Kidney (tissue), 22 donors: ENCODE results near the gene ASB2. TPM values are rescaled to one million over a fixed set of nuclear protein-coding genes. Genes with fewer than 3 reads are reported as not detected.
A peak's percentile ranks its signal among the peaks of the same experiment; 100 is the strongest.

ENCODE experiments used
- DNase-seq, 5 donors: peaks; one replicate each; pipeline ENCODE4 v3.0.0-alpha.2; 2013 to 2020
- FAIRE-seq: peaks from 2 replicates; lab custom pipeline; 2012; peaks lifted over from hg19 to GRCh38; lab: Jason Lieb, UNC
- H3K27ac ChIP-seq, 2 donors: one replicate each; pipeline ENCODE4 v1.7.0; 2013; ENCODE audit warnings: low read depth in 2 of 2, low read length in 2 of 2, inconsistent platforms in 1 of 2
- H3K27me3 ChIP-seq: one replicate; pipeline ENCODE4 v1.7.1; 2013; ENCODE audit warnings: low read length, inconsistent platforms; ENCODE audit not compliant: control insufficient read depth, insufficient read depth
- H3K36me3 ChIP-seq, 3 donors: one replicate each; pipeline versions ENCODE4 v1.7.0 to v1.7.1; 2013; ENCODE audit warnings: low read length in 3 of 3, control low read depth in 1 of 3, inconsistent platforms in 1 of 3; ENCODE audit not compliant: insufficient read depth in 3 of 3, control insufficient read depth in 2 of 3
- H3K4me1 ChIP-seq, 3 donors: one replicate each; pipeline versions ENCODE4 v1.7.0 to v1.7.1; 2013; ENCODE audit warnings: low read length in 3 of 3, inconsistent platforms in 1 of 3, low read depth in 1 of 3; ENCODE audit not compliant: control insufficient read depth in 2 of 3, insufficient read depth in 2 of 3
- H3K4me3 ChIP-seq, 3 donors: one replicate each; pipeline versions ENCODE4 v1.7.0 to v1.8.1; 2013; ENCODE audit warnings: low read length in 3 of 3, control low read depth in 1 of 3, inconsistent platforms in 1 of 3
- H3K9ac ChIP-seq, 3 donors: one replicate each; pipeline versions ENCODE4 v1.7.0 to v1.7.1; 2013; ENCODE audit warnings: low read length in 3 of 3, control low read depth in 1 of 3, inconsistent platforms in 1 of 3
- H3K9me3 ChIP-seq, 3 donors: one replicate each; pipeline versions ENCODE4 v1.7.0 to v1.7.1; 2013; ENCODE audit warnings: low read length in 3 of 3, control low read depth in 1 of 3, inconsistent platforms in 1 of 3; ENCODE audit not compliant: control insufficient read depth in 2 of 3, insufficient read depth in 1 of 3
- intact Hi-C: fragments of 100-400 bp; cut with DNase I; formaldehyde crosslinking; loops from one replicate; pipeline ENCODE4 v1.11.1; 2022
- long read RNA-seq, 10 donors: library from polyadenylated mRNA in 1 of 10; unstranded in 1 of 10; transcript quantifications; one replicate each; pipeline ENCODE4 v2.0.0 and lab custom pipeline, GENCODE V29; 2021 to 2026
- polyA plus RNA-seq: library from polyadenylated mRNA; stranded (reverse); fragments of 350-450 nt; fragmentation: Illumina TruSeq; extraction: RNeasy Lipid Tissue Mini Kit (QIAGEN cat#74804); gene quantifications from one replicate; pipeline ENCODE4 v1.2.3, GENCODE V29; 2014; ENCODE audit warnings: low read depth, low replicate concordance; ENCODE audit not compliant: insufficient read depth
- total RNA-seq: library from RNA; stranded (reverse); fragmentation: NEBNext Ultra II Directional; extraction: Animal tissue kit (Norgen Biotek cat#: 25700); gene quantifications from one replicate; pipeline ENCODE4 v1.2.1, GENCODE V29; 2021
- TF ChIP-seq, protein P1 (sequence below): IDR thresholded peaks from 3 replicates; pipeline ENCODE4 v1.5.1; 2012; ENCODE audit warnings: mild to moderate bottlenecking, moderate library complexity, borderline replicate concordance; ENCODE audit not compliant: insufficient read depth; ENCODE audit errors: extremely low read depth
- donor health status: control.
- donor health status: control.
- donor health status: control.
- donor health status: control.
- donor health status: control.
- donor health status: DM: yes; HTN: yes; CAD: no.
- donor health status: Normal renal cell carcinoma (clear cell type).

The ASB2 gene, protein sequence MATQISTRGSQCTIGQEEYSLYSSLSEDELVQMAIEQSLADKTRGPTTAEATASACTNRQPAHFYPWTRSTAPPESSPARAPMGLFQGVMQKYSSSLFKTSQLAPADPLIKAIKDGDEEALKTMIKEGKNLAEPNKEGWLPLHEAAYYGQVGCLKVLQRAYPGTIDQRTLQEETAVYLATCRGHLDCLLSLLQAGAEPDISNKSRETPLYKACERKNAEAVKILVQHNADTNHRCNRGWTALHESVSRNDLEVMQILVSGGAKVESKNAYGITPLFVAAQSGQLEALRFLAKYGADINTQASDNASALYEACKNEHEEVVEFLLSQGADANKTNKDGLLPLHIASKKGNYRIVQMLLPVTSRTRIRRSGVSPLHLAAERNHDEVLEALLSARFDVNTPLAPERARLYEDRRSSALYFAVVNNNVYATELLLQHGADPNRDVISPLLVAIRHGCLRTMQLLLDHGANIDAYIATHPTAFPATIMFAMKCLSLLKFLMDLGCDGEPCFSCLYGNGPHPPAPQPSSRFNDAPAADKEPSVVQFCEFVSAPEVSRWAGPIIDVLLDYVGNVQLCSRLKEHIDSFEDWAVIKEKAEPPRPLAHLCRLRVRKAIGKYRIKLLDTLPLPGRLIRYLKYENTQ
- total RNA-seq (3.7 TPM), polyA plus RNA-seq (0.97 TPM)
- long read RNA-seq, donor 1, result 0 reads
- long read RNA-seq, donor 2, result 0 reads
- long read RNA-seq, donor 3, result 0 reads
- long read RNA-seq, donor 4, result 0 reads
- long read RNA-seq, donor 5, result 0 reads
- long read RNA-seq, donor 6, result 0 reads
- long read RNA-seq, donor 7, partial matches to known transcripts, result 1 of 2 reads
- long read RNA-seq, donor 7, other reads (novel, unspliced or antisense), result 0 of 2 reads
- long read RNA-seq, donor 8, result 0 reads
- long read RNA-seq, donor 9, partial matches to known transcripts, result 0 of 1 reads
- long read RNA-seq, donor 9, other reads (novel, unspliced or antisense), result 0 of 1 reads
- long read RNA-seq, donor 10, result 0 reads

DNA sequence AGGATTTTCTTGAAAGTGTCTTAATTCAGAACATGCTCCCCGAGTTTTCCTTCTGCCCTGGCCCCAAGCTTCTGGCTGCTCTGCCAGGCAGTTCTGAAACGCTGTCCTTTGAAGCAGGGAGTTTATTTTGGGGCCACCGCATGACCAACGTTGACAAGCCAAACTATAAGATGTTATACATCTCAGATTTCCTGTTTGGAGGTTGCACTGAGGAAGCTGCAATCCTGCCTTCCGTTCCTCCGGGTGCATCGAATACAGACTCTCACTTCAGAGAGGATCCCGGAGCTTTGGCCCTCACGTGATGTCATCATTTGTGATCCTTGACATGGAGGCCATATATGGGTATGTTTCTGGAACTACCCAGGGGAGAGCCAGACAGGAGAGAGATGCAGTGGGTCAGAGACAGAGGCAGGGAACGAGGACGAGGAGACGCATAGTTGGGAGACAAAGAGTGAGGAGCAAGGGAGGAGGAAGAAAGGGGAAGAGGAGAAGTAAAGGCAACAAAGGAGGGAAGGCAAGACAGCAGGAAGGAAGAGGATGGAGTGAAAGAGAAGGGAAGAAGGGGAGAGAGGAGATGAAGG lies at the start of gene ASB2:
TSS of gene ASB2 (minus strand) at position 94 of the 581 bp plus-strand sequence. CDS start 12,031 bp downstream, outside the sequence.
- Histone ChIP-seq H3K9me3 (no peaks in the 10 kb centered on the region), H3K9ac (no peak within 1 kb of the TSS), H3K27ac (no peak within 1 kb of the TSS), H3K36me3 (no peaks in the 10 kb centered on the region), H3K27me3 (no peaks in the 10 kb centered on the region), H3K4me3 (no peak within 1 kb of the TSS), H3K4me1 (no peaks in the 10 kb centered on the region)
- TF ChIP-seq, protein P1, sequence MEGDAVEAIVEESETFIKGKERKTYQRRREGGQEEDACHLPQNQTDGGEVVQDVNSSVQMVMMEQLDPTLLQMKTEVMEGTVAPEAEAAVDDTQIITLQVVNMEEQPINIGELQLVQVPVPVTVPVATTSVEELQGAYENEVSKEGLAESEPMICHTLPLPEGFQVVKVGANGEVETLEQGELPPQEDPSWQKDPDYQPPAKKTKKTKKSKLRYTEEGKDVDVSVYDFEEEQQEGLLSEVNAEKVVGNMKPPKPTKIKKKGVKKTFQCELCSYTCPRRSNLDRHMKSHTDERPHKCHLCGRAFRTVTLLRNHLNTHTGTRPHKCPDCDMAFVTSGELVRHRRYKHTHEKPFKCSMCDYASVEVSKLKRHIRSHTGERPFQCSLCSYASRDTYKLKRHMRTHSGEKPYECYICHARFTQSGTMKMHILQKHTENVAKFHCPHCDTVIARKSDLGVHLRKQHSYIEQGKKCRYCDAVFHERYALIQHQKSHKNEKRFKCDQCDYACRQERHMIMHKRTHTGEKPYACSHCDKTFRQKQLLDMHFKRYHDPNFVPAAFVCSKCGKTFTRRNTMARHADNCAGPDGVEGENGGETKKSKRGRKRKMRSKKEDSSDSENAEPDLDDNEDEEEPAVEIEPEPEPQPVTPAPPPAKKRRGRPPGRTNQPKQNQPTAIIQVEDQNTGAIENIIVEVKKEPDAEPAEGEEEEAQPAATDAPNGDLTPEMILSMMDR, result no peak
- DNase-seq, result peak in 1 of 5 donors; percentile 36
- FAIRE-seq, result no peak
- intact Hi-C loops, result no loop called here

DNA sequence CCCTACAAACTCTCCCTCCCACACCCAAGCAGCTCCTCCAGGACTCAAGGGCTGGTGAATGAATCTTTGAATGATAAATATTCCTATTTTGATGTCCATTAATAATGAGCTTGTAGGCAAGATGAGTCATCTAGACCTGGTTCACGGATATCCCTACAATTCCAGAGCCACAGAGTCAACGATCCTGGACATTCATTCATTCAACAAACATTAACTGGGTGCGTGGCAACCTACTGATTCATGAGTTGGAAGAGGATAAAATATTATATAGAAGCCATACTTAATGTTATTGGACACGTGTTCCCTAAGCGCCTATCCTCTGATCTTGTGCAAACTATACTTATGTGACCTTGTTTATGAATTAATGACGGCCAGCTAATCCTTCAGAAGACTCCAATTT lies 49.4 kb upstream of the ASB2 start:
- Histone ChIP-seq H3K9ac (no peak overlapping the region), H3K27me3 (no peaks in the 10 kb centered on the region), H3K36me3 (no peaks in the 10 kb centered on the region), H3K4me1 (no peaks in the 10 kb centered on the region), H3K9me3 (no peaks in the 10 kb centered on the region), H3K4me3 (peak overlapping the region; percentile 13 to 51 (median 21)), H3K27ac (no peak overlapping the region)
- no peak for DNase-seq
- no peak for FAIRE-seq
- intact Hi-C loops, result no loop called here
- TF ChIP-seq, protein P1, result no peak

DNA sequence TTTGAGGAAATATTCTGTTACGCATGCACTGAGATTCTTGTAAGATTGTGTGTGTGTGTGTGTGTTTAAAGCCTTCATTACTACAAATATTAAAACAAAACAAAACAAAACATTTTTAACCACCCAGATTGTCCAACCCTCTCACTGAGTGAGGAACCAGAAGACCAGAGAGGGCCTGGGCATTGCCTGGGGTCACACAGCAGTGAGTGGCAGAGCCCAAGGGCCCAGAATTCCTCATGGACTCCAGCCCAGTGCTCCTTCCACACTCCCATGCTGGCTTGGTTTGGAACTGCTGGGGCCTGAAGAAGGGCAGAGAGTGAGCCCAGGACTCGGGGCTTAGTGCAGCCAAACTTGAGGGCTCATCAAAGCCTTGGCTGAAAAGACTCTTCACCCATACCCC lies 48.2 kb upstream of the ASB2 start:
- Histone ChIP-seq H3K4me3 (no peak overlapping the region), H3K9me3 (no peaks in the 10 kb centered on the region), H3K4me1 (no peaks in the 10 kb centered on the region), H3K27ac (no peak overlapping the region), H3K27me3 (no peaks in the 10 kb centered on the region), H3K9ac (no peak overlapping the region), H3K36me3 (no peaks in the 10 kb centered on the region)
- intact Hi-C loops, result no loop called here
- FAIRE-seq (no peak), DNase-seq (no peak)
- TF ChIP-seq, protein P1, result no peak
